SU-DHL-6 (cell line): ENCODE data around the gene TMEM131.

Source experiments
- EZH2phosphoT487 ChIP-seq: fragments of 200-600 bp; sonication (generic), shearing (Covaris generic); conservative IDR thresholded peaks from 2 replicates; pipeline ENCODE4 v1.6.1; 2018; ENCODE audit warnings: mild to moderate bottlenecking, antibody characterized with exemption, low read length, moderate library complexity, mixed read lengths
- TF ChIP-seq, protein P1 (sequence below): fragments of 200-600 bp; sonication (generic); IDR thresholded peaks from one replicate; pipeline ENCODE4 v1.5.1; 2017; ENCODE audit warnings: antibody characterized with exemption, mild to moderate bottlenecking, low read length, moderate library complexity; ENCODE audit not compliant: insufficient read depth, poor library complexity, severe bottlenecking

DNA sequence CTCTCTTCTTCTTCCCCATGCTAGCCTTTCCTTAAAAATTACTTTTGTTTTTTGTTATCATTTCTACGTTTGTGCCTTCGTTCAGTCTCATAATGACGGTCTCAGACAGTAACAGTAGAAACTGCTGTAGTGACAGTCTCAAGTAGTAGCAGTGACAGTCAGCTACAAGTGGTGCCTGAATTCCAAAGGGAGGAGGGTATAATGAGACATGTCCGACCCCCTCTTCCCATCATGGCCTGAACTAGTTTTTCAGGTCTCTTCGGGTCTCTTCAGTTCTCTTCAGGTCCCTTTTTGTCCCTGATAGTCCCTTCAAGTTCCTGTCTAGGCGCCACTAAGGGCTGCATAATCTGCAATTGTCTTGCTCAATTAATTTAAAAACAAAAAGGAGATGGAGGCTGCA, 12.6 kb downstream of the TMEM131 start:
- TF ChIP-seq, protein P1, sequence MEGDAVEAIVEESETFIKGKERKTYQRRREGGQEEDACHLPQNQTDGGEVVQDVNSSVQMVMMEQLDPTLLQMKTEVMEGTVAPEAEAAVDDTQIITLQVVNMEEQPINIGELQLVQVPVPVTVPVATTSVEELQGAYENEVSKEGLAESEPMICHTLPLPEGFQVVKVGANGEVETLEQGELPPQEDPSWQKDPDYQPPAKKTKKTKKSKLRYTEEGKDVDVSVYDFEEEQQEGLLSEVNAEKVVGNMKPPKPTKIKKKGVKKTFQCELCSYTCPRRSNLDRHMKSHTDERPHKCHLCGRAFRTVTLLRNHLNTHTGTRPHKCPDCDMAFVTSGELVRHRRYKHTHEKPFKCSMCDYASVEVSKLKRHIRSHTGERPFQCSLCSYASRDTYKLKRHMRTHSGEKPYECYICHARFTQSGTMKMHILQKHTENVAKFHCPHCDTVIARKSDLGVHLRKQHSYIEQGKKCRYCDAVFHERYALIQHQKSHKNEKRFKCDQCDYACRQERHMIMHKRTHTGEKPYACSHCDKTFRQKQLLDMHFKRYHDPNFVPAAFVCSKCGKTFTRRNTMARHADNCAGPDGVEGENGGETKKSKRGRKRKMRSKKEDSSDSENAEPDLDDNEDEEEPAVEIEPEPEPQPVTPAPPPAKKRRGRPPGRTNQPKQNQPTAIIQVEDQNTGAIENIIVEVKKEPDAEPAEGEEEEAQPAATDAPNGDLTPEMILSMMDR = no peak
- TF ChIP-seq EZH2phosphoT487 = no peak
